HG02981 (cell line): Measurements from ENCODE around the gene STAG3.
"Not testable (repeated sequence)": the region's sequence is repeated elsewhere in the genome, so short reads cannot be mapped to it uniquely, and the experiment has no call there.

ENCODE experiments used
- ATAC-seq: cut with Tn5 transposase; IDR thresholded peaks from one replicate; pipeline ENCODE4 v1.9.1; 2021; ENCODE audit warnings: mild to moderate bottlenecking, moderate library complexity; ENCODE audit not compliant: unreplicated experiment

The STAG3 gene

GRCh38 chr7:100177045-100178001 is at the start of gene STAG3, which contains the start of gene GPC2:
STAG3 (plus strand) TSS chr7:100177918; CDS start chr7:100180557, 2,639 bp downstream.
GPC2 (minus strand) TSS chr7:100177381; CDS start chr7:100177199, 182 bp downstream.
- peak; percentile 89 for ATAC-seq

DNA sequence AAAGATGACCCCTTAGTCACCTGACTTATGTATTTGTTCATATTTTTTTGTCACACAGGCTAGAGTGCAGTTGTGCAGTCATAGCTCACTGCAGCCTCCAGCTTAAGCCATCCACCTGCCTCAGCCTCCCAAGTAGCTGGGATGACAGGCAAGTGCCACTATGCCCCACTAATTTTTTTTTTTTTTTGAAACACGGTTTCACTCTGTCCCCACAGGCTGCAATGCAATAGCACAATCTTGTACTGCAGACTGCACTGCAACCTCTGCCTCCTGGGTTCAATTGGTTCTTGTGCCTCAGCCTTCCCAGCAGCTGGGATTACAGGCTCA is 49.1 kb upstream of the STAG3 start:
- ATAC-seq: no peak

DNA sequence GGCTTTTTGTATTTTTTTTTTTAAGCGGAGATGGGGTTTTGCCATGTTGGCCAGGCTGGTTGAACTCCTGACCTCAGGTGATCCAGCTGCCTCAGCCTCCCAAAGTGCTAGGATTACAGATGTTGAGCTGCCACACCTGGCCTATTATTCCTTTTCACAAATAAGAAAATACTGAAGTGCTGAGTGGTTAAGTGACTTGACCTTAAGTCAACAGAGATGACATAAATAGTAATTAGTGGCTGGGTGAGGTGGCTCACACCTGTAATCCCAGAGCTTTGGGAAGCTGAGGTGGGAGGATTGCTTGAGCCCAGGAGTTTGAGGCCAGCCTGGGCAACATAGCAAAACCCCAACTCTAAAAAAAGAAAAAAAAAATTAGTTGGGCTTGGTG is 47.5 kb upstream of the STAG3 start:
- ATAC-seq: not testable (repeated sequence)

DNA sequence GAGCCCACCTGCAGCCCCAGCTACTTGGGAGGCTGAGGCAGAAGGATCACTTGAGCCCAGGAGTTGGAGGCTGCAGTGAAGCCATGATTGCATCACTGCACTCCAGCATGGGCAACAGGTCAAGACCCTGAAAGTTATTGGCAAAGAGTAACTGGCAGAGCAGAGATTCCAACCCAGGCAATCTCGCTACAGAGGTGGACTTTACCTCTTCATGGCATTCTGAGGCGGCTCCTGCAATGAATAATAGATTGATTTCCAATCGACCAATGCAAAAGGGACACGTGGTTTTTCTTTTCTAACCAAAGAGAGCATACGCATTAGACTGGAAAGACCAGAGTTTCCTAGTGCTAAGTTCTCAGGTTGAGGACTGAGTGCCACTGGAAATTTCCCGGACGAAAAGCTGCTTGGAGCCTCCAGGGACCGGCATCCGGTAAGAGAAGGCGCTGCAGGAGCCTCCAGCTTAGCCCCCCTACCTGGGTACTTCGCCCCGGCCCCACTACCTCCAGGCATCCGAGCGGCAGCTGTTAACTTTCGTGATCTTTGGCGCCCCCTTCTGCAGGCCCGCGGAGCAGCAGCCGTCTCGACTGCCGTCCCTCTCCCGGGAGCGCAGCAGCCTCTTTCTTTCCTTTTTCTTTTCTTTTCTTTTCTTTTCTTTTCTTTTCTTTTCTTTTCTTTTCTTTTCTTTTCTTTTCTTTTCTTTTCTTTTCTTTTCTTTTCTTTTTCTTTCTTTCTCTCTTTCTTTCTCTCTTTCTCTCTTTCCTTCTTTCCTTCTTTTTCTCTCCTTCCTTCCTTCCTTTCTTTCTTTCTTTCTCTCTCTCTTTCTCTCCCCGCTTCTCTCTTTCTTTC is 46.9 kb upstream of the STAG3 start:
- no peak for ATAC-seq

- ATAC-seq: no peak
Observed at GRCh38 chr7:100132126-100132525, 45.6 kb upstream of the STAG3 start.

DNA sequence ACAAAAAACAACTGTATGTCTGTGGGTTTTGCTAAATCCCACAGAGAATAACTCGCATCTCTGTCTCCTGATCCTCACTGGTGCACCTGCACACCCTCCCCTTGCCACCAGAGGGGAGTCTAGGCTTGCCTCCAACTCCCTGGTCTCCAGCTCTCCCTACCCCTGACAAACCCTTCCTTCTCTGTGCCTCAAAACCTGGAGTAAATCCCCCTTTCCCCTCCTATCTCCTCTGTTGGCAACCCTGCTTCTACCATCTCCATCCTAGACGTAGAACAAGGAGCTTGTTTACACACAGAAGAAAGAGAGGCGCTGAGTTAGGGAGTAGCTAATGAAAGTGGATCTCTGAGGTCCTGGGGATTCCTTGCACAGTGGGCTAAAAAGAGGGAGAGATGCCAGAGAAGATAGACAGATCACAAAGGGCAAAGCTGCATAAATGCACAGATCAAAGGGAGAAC is 45.0 kb upstream of the STAG3 start:
- ATAC-seq: peak; percentile 56

- no peak for ATAC-seq
Observed at GRCh38 chr7:100137851-100138760, 39.6 kb upstream of the STAG3 start.

GRCh38 chr7:100141555-100141949 is 36.2 kb upstream of the STAG3 start:
- ATAC-seq: no peak

DNA sequence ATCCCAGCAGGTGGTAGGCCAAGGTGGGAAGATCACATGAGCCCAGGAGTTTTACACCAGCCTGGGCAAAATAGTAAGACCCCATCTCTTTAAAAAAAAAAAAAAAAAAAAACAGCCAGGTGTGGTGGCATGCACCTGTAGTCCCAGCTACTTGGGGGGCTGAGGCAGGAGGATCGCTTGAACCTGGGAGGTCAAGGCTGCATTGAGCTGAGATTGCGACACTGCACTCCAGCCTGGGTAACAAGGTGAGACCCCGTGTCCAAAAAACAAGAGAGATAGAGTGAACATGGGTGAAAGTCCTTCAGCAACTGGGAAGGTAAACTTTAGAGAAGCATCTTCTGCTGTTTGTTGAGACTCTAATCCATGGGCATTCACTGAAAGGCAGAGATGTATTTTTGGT is 35.3 kb upstream of the STAG3 start:
- no peak for ATAC-seq

DNA sequence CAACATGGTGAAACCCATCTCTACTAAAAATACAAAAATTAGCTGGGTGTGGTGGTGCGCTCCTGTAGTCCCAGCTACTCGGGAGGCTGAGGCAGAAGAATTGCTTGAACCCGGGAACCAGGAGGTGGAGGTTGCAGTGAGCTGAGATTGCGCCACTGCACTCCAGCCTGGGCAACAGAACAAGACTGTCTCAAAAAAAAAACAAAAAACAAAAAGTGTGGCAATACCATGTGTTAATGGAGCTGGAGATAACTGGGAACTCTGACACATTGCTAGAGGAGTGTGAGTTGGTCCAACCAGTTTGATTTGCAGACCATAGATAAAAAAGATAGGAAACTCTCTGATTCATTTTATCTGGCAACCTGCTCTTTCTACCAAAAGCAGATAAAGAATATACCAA is 31.4 kb upstream of the STAG3 start:
- not testable (repeated sequence) for ATAC-seq

DNA sequence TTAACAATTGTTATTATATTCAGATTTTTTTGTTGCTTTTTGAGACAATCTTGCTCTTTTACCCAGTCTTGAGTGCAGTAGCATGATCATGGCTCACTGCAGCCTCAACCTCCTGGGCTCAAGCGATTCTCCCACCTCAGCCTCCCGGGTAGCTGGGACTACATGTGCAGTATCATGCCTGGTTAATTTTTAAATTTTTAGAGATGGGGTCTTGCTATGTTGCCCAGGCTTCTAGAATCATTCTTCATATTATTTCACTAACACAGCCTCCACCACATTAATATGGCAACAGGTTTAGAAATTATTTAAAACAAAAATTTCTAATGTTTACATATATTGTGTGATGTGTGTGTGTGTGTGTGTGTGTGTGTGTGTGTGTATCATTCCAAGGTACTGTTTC is 30.4 kb upstream of the STAG3 start:
- no peak for ATAC-seq

DNA sequence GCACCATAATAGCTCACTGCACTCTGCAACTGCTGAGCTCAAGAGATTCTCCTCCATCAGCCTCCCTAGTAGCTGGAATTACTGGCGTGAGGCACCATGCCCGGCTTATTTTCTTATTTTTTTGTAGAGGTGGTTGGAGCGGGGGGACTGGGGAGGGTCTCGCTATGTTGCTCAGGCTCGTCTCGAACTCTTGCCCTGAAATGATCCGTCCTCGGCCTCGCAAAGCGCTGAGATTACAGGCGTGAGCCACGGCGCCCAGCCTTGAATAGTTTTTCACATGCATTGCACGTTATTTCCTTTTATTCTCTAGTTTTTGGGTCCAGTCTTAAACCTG is 29.5 kb upstream of the STAG3 start:
- ATAC-seq: no peak

- peak; percentile 99 for ATAC-seq
Observed at GRCh38 chr7:100148559-100149328, 29.0 kb upstream of the STAG3 start, which contains the start of gene LAMTOR4. LAMTOR4 (plus strand) TSS chr7:100148918; CDS start chr7:100148973, 55 bp downstream.

GRCh38 chr7:100152404-100152803 is 25.3 kb upstream of the STAG3 start:
- ATAC-seq: no peak

DNA sequence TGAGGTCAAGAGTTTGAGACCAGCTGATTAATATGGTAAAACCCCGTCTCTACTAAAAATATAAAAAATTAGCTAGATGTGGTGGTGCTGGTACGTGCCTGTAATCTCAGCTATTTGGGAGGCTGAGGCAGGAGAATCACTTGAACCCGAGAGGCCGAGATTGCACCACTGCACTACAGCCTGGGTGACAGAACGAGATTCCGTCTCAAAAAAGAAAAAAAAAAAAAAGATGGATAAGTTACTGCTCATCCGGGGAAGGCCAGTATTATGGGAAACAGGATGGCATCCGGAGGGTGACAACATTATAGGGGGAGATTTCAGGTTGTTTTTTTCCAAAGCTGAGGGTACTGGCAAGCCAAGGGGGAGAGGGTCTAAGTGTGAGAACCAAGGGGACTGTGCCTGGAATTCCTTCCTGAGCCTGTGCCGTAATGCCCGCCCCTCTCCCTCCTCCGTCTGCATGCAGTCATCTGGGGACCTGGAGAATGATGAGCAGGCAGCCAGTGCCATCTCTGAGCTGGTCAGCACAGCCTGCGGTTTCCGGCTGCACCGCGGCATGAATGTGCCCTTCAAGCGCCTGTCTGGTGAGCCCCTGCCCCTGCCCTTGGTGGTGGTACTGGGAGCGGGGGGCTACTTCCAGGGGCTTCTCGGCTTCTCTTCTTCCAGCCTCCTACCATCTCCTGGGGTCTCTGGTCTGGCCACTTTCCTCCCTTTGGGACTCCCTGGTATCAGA is 24.6 kb upstream of the STAG3 start:
- ATAC-seq: no peak

DNA sequence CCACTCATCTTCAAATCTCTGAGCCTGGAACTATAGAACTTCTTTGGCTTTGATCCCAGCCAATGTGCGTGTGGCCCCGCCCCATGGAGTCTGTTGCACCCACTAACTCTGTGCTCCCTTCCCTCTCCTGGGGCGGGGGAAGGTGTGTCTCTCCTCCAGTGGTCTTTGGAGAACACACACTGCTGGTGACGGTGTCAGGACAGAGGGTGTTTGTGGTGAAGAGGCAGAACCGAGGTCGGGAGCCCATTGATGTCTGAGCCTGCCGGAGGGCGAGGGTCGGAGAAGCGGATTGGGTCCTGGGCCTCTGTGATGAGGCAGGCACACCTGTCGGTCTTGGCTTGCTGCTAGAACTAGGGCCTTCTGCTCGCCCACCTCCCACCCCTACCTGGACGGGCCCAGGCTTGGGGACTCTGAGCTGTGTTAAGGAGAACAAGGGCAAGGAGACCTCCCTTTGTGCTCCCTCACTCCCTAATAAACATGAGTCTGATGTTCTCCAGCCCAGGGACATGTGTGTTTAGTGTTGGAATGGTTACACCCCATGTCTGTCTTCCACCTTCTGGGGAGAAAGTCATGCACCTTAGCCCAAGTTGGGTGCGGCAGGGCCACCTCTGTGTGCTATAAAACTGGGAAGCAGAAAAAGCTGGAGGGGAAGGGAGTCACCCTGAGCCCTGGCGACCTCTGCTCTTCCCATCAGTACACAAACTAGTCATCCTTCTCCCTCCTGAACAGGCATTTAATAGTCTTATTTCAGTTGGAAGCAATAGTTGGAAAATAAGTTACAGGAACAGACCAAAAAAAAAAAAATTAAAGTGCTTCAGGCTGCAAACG is 23.8 kb upstream of the STAG3 start:
- ATAC-seq: no peak

DNA sequence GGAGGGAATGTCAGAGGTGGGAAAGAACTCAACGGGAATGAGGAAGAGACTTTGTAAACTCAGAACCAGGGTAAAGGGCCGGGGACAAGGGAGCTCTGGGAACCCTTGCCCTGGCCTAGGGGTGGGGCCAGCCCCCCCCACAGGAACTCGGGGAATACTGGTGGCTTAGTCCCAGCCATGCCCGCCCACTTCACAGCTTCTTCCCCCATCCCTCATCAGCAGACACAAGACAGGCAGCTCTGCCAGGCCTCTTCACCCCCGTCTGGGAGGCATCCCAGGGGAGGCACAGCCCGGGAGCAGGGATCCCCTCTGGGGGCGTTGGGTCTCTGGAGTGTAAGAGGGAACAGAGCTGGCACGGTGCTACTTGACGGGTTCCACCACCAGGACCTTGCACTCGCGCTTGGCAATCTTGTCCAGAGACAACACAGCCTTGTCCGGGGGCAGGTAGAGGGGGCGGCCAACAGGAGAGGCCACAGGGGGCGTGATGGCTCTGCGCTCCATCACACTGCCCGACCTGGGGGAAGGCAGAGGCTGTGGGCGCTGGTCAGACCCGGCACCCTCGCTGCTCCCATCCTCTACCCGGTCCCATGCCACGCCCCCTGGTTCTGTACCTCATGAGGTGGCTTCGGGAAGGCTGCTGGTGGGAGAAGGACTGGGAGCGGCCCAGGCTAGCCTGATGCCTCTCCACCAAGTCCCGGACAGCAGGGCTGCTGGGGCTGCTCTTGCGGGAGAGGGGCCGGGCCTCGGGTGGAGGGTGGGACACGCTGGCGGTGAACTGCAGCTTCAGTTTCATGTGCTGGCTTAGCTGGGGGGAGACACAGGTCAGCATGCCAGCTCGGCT is 22.8 kb upstream of the STAG3 start:
- no peak for ATAC-seq
